Epidermal melanocyte (primary cell): ENCODE results near the gene FXYD5.
A peak's percentile ranks its signal among the peaks of the same experiment; 100 is the strongest.

Source experiments
- DNase-seq: peaks from one replicate; pipeline ENCODE4 v3.0.0; 2011; ENCODE audit warnings: low spot score; ENCODE audit not compliant: insufficient read length

FXYD5 gene

GRCh38 chr19:35154525-35155406 is at the start of gene FXYD5:
Gene FXYD5, plus strand, starts transcription at chr19:35154735. Its CDS starts 816 bp downstream, at chr19:35155551.
- peak; percentile 71 for DNase-seq

- no peak for DNase-seq
These were observed 49.5 kb upstream of the FXYD5 start for GRCh38 chr19:35105047-35105410.

- no peak for DNase-seq
These were observed 48.9 kb upstream of the FXYD5 start for GRCh38 chr19:35105411-35106290.

- DNase-seq, result no peak
These were observed 48.3 kb upstream of the FXYD5 start for GRCh38 chr19:35106291-35106583.

GRCh38 chr19:35106898-35107541 is 47.5 kb upstream of the FXYD5 start:
- no peak for DNase-seq

GRCh38 chr19:35107545-35107944 is 47.0 kb upstream of the FXYD5 start:
- peak; percentile 98 for DNase-seq

- no peak for DNase-seq
These were observed 45.8 kb upstream of the FXYD5 start for GRCh38 chr19:35108730-35109129.

GRCh38 chr19:35109395-35110112 is 45.0 kb upstream of the FXYD5 start:
- DNase-seq, result no peak

- no peak for DNase-seq
These were observed 43.6 kb upstream of the FXYD5 start for GRCh38 chr19:35110974-35111373.

- DNase-seq, result no peak
These were observed 41.4 kb upstream of the FXYD5 start for GRCh38 chr19:35112995-35113688.

- peak; percentile 91 for DNase-seq
These were observed 40.0 kb upstream of the FXYD5 start for GRCh38 chr19:35114353-35115176.

- DNase-seq, result peak; percentile 85
These were observed 39.2 kb upstream of the FXYD5 start, which contains the start of gene FXYD3 for GRCh38 chr19:35115177-35115951. Gene FXYD3, plus strand, starts transcription at chr19:35115823. Its CDS starts 3,554 bp downstream, at chr19:35119377.

- no peak for DNase-seq
These were observed 38.3 kb upstream of the FXYD5 start for GRCh38 chr19:35116072-35116801.

- DNase-seq, result no peak
These were observed 37.4 kb upstream of the FXYD5 start for GRCh38 chr19:35117116-35117515.

GRCh38 chr19:35117799-35118198 is 36.7 kb upstream of the FXYD5 start:
- no peak for DNase-seq

GRCh38 chr19:35118268-35119020 is 36.1 kb upstream of the FXYD5 start:
- DNase-seq, result no peak

GRCh38 chr19:35119091-35119490 is 35.4 kb upstream of the FXYD5 start:
- DNase-seq, result no peak
